Heart right ventricle (tissue), 16 donors: ENCODE measurements around the gene SSR2. TPM values are rescaled to one million over a fixed set of nuclear protein-coding genes. Genes with fewer than 3 reads are reported as not detected.

Experiments
- ATAC-seq, 8 donors: fragments of 200-7000 bp; cut with Tn5 transposase; one replicate each; pipeline ENCODE4 v1.9.1; 2020; ENCODE audit warnings: mild to moderate bottlenecking in 8 of 8, moderate library complexity in 8 of 8, moderate number of reproducible peaks in 1 of 8
- DNase-seq, 2 donors: peaks; one replicate each; pipeline ENCODE4 v3.0.0-alpha.2; 2020
- H3K27ac ChIP-seq, 10 donors: fragments of 200-600 bp; sonication (generic) in 2 of 10; one replicate each; pipeline versions ENCODE4 v1.5.0 to v1.8.0; 2020 to 2022; ENCODE audit warnings: mild to moderate bottlenecking in 3 of 10
- H3K27me3 ChIP-seq, 7 donors: fragments of 200-600 bp; one replicate each; pipeline ENCODE4 v1.8.0; 2021 to 2022; ENCODE audit warnings: mild to moderate bottlenecking in 2 of 7
- H3K36me3 ChIP-seq, 9 donors: fragments of 200-600 bp; sonication (generic) in 1 of 9; one replicate each; pipeline versions ENCODE4 v1.5.0 to v1.8.0; 2020 to 2022; ENCODE audit warnings: mild to moderate bottlenecking in 2 of 9
- H3K4me1 ChIP-seq, 9 donors: fragments of 200-600 bp; sonication (generic) in 1 of 9; one replicate each; pipeline versions ENCODE4 v1.5.0 to v1.8.0; 2020 to 2022; ENCODE audit warnings: mild to moderate bottlenecking in 4 of 9
- H3K4me3 ChIP-seq, 10 donors: fragments of 200-600 bp; sonication (generic) in 2 of 10; one replicate each; pipeline versions ENCODE4 v1.5.0 to v1.8.0; 2020 to 2022; ENCODE audit warnings: mild to moderate bottlenecking in 7 of 10, moderate library complexity in 2 of 10
- H3K9me3 ChIP-seq, 11 donors: fragments of 200-600 bp in 10 of 11; sonication (generic) in 2 of 11; one replicate each; pipeline versions ENCODE4 v1.5.0 to v1.8.0; 2013 to 2022; ENCODE audit warnings: mild to moderate bottlenecking in 2 of 11, control low read depth in 1 of 11, moderate library complexity in 1 of 11
- WGBS, 2 donors: extraction: QIAGEN DNeasy Blood & Tissue Kit; methylation state at CpG; one replicate each; pipeline ENCODE4 v1.1.7; 2013; ENCODE audit warnings: inconsistent platforms in 1 of 2; 5-methylcytosine and 5-hydroxymethylcytosine counted together
- intact Hi-C, 10 donors: fragments of 100-400 bp; cut with DNase I; formaldehyde crosslinking; loops; one replicate each; pipeline versions ENCODE4 v1.11.1 to v1.14.2; 2022
- long read RNA-seq, 3 donors: library from polyadenylated mRNA; unstranded; transcript quantifications; one replicate each; pipeline ENCODE4 v2.0.0, GENCODE V29; 2020 to 2021
- polyA plus RNA-seq, 2 donors: library from polyadenylated mRNA; stranded (reverse); fragments of 200-250 nt; gene quantifications; one replicate each; pipeline ENCODE4 v1.2.3, GENCODE V29; 2013
- total RNA-seq, 10 donors: library from RNA; stranded (reverse); fragmentation: NEBNext Ultra II Directional in 3 of 10; extraction: Animal tissue kit (Norgen Biotek cat#: 25700) in 3 of 10; gene quantifications; one replicate each; pipeline versions ENCODE4 v1.2.1 to v1.2.4, GENCODE V29; 2021 to 2023
- TF ChIP-seq, protein P1 (sequence below), 9 donors: fragments of 200-600 bp; sonication (generic) in 2 of 9; IDR thresholded peaks; one replicate each; pipeline versions ENCODE4 v1.5.0 to v1.8.0; 2021 to 2022; ENCODE audit warnings: antibody characterized with exemption in 9 of 9, mild to moderate bottlenecking in 5 of 9, moderate library complexity in 1 of 9
- donor health status: Arrhythmogenic right ventricular cardiomyopathy.
- donor health status: ischemic (EF 13 %, LVEDD 7.1; RV severe dilation, severe dysfunction).
- donor health status: healthy with polysubstance abuse.
- donor health status: DM: no; HTN: yes; CAD: no.
- donor health status: DM: no; HTN: no; CAD: no.
- donor health status: ischemic (EF 25% LVEDD 6.9; RV normal size, moderate dysfunction).
- donor health status: ischemic (EF 25% LVEDD 5.7; RV mildly dilated, moderate dysfunction).
- donor health status: healthy.
- donor health status: DM: yes; HTN: yes; CAD: no.
- donor health status: Ischemic cardiomyopathy.
- donor health status: ischemic (EF 35%, LVEDD 5.7; RV mildly dilated, moderate dysfunction).
- donor health status: nonischemic (EF 11% LVEDD 7.7; RV severe dilation, severe dysfunction).
- donor health status: DM: yes; HTN: yes; CAD: no.
- donor health status: PGD.
- donor health status: ischemic (EF 29% LVEDD 5.4; RV normal size, mild dysfunction).
- donor health status: nonischemic (EF 23%, LVEDD 6.1; RV moderate dilation, normal function).

Gene SSR2
- total RNA-seq (100 to 1,000 TPM in 2 of 10 donors, 10 to 100 TPM in 8; 70.3 to 124 (median 73.7) TPM), polyA plus RNA-seq (100 to 1,000 TPM in 1 of 2 donors, 10 to 100 TPM in 1; 66.1 to 322 TPM)
- long read RNA-seq, donor 1, transcript SSR2-201 (6 exons, 1,116 nt), result major isoform, 38 of 46 reads
- long read RNA-seq, donor 1, partial matches to known transcripts, result 2 of 46 reads
- long read RNA-seq, donor 1, other reads (novel, unspliced or antisense), result 5 of 46 reads
- long read RNA-seq, donor 2, transcript SSR2-201 (6 exons, 1,116 nt), result major isoform, 25 of 27 reads
- long read RNA-seq, donor 2, partial matches to known transcripts, result 1 of 27 reads
- long read RNA-seq, donor 2, other reads (novel, unspliced or antisense), result 1 of 27 reads
- long read RNA-seq, donor 3, transcript SSR2-201 (6 exons, 1,116 nt), result major isoform, 88 of 97 reads
- long read RNA-seq, donor 3, partial matches to known transcripts, result 5 of 97 reads
- long read RNA-seq, donor 3, other reads (novel, unspliced or antisense), result 2 of 97 reads

DNA sequence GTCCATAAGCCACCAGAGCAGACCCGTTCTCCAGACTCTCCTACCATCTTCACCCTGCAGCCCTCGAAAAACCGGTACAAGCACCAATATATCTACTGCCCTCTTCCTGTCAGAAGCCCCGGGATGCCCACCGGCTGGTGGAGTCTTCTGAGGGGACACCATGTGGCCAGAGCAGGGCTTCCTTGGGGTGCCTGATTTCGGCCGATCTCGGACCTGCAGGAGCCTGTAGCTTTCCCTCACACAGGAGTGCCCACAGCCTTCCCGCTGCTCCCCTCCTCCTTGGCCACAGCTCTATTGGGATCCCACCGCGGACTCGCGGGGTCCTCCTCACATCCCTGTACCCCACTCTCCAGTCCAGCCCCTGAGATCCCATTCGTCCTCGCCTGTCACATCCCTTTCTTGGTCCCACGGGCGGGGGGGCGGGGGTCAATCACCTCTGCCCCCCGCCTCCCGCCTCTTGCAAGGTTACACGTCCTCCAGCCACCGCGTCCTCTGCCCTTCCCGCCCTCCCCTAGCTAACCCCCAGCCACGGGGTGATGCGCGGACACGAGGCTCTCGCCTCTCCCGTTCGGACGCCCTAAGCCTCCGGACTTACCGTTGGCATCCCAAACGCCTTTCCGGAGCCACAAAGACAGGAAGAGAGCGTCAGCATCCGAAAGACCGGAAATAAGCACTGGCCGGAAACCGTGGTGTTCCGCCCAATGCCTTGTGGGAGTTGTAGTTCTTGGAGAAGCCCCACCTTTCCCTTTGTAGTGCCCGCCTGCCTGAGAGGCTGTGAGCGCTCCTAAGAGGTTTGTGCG, at the start of gene SSR2:
Gene SSR2 (minus strand): TSS at position 659 of the 800 bp plus-strand sequence. CDS start 784 bp downstream, outside the sequence.
- Histone ChIP-seq H3K4me1 (peaks cover 3 to 24% (median 13%) of the 10 kb centered on the region in 9 donors), H3K9me3 (no peaks in the 10 kb centered on the region), H3K27ac (peak within 1 kb of the TSS; percentile 63 to 98 (median 92)), H3K27me3 (no peaks in the 10 kb centered on the region), H3K4me3 (peak within 1 kb of the TSS; percentile 56 to 98 (median 80)), H3K36me3 (peaks cover 0 to 44% (median 21%) of the 10 kb centered on the region in 9 donors)
- WGBS, 2 donors, result 1% methylated on average over 45 of the region's 45 CpGs
- peak; percentile 75 to 93 for DNase-seq
- peak; percentile 95 to 99 (median 99) for ATAC-seq
- TF ChIP-seq, protein P1, sequence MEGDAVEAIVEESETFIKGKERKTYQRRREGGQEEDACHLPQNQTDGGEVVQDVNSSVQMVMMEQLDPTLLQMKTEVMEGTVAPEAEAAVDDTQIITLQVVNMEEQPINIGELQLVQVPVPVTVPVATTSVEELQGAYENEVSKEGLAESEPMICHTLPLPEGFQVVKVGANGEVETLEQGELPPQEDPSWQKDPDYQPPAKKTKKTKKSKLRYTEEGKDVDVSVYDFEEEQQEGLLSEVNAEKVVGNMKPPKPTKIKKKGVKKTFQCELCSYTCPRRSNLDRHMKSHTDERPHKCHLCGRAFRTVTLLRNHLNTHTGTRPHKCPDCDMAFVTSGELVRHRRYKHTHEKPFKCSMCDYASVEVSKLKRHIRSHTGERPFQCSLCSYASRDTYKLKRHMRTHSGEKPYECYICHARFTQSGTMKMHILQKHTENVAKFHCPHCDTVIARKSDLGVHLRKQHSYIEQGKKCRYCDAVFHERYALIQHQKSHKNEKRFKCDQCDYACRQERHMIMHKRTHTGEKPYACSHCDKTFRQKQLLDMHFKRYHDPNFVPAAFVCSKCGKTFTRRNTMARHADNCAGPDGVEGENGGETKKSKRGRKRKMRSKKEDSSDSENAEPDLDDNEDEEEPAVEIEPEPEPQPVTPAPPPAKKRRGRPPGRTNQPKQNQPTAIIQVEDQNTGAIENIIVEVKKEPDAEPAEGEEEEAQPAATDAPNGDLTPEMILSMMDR (IDR thresholded peaks at IDR 0.05), result no peak
- intact Hi-C loops, result loop anchor here in 3 of 10 donors (5.0 kb wide), 2 partner anchors 37 to 47 kb away; no protein-coding TSS in a partner anchor

DNA sequence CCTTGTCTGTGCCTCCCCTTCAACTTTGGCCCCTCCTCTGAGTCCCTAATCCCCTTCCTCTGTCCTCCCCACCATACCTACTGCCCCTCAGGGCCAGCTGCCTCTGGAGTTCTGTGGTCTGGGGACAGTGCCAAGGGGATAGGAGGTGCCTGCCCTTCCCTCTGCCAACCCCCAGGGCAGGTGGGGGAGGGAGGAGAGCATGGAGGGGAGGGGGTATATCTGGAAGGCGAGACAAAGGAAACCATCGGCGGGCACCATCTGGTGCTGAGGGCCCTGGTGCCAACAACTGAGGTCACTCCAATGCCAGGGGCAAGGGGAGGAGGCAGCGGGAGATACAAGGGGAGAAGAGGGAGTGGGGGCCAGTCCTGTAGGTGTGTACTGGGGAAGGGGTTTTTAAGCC, 49.8 kb upstream of the SSR2 start:
- DNase-seq (no peak), ATAC-seq (peak in 3 of 8 donors; percentile 6 to 37 (median 11))
- Histone ChIP-seq H3K27ac (no peak overlapping the region), H3K27me3 (no peaks in the 10 kb centered on the region), H3K9me3 (no peaks in the 10 kb centered on the region), H3K4me1 (peaks cover 0 to 21% (median 4%) of the 10 kb centered on the region in 9 donors), H3K36me3 (no peaks in the 10 kb centered on the region), H3K4me3 (no peak overlapping the region)
- intact Hi-C loops, result no loop called here
- TF ChIP-seq, protein P1 (IDR thresholded peaks at IDR 0.05), result no peak
- 37 to 41% methylated on average over 4 of the region's 4 CpGs for WGBS, 2 donors

DNA sequence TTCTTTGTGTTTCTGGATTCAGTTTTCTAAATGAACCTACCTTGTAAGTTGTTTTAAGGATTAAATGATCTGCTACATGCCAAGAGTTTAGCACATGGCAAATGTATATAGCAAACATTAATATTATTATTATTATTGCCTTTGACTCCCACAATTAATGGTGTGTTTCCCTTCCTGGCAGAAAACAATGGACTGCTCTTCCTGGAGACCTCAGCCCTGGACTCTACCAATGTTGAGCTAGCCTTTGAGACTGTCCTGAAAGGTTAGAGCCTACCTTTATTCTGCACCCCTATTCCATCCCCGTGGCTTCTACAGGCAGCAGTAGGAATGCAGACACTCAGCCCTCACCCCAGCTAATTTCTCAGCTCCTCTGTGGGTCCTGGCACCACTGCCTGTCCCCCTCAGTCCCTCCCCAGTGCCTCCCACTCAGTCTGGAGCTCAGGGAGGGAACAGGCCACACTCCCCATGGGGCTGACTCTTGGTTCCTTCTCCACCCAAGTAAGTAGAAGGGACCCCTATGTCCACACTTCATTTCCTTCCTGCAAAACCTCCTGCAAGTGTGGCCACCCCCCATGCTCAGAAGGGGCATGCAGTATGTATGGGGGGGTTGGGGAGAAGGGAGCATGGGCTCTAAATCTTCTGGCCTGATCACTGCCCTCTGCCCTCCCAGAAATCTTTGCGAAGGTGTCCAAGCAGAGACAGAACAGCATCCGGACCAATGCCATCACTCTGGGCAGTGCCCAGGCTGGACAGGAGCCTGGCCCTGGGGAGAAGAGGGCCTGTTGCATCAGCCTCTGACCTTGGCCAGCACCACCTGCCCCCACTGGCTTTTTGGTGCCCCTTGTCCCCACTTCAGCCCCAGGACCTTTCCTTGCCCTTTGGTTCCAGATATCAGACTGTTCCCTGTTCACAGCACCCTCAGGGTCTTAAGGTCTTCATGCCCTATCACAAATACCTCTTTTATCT, 49.0 kb upstream of the SSR2 start:
- WGBS, 2 donors, result 73 to 74% methylated on average over 3 of the region's 3 CpGs
- Histone ChIP-seq H3K27me3 (no peaks in the 10 kb centered on the region), H3K4me1 (peaks cover 0 to 14% (median 0%) of the 10 kb centered on the region in 9 donors), H3K9me3 (no peaks in the 10 kb centered on the region), H3K4me3 (no peak overlapping the region), H3K36me3 (no peaks in the 10 kb centered on the region), H3K27ac (no peak overlapping the region)
- ATAC-seq (no peak), DNase-seq (no peak)
- intact Hi-C loops, result loop anchor here in 2 of 10 donors (5.0 to 10.0 kb wide), 2 partner anchors 47 to 65 kb away; partner anchors contain the start of gene SSR2 (in 1 of the 2)
- TF ChIP-seq, protein P1 (IDR thresholded peaks at IDR 0.05), result no peak
